Measurements from ENCODE around the gene SPINK14.

SPINK14 gene

DNA sequence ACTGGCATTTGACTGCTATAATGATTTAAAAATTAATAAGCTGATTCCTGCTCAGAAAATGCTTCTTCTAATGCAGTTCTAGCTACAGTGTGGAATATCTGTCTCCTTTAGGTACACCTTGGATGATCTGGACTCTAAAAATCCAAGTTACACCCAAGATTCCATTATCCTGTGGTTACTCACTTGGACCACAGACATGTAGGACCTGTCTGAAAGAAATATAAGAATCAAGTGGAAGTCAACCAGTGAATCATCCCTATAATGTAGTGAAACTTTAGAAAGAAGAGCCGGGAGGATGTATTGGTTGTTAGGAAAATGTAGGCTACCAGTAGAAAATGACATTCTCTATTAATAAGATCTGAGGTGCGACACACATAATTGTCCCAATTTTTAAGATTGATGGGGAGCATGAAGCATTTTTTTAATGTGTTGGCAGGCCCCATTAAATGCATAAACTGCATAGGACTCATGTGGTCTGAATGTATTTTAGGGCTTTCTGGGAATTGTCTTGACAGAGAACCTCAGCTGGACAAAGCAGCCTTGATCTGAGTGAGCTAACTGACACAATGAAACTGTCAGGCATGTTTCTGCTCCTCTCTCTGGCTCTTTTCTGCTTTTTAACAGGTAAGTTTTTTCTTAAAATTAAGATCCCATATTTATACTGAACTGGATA is 34.3 kb downstream of the SPINK14 start, which contains the start of gene SPINK6:
Gene SPINK6 (plus strand): TSS at position 512 of the 673 bp plus-strand sequence. CDS start 55 bp downstream, at position 567.
- Mint-ChIP-seq H3K4me1 (no peaks in the 10 kb centered on the region), H3K27ac (no peak within 1 kb of the TSS), H3K36me3 (ENCODE audit: low read depth) (no peaks in the 10 kb centered on the region), H3K27me3 (ENCODE audit: low read depth) (peaks cover 3% of the 10 kb centered on the region), H3K9me3 (no peaks in the 10 kb centered on the region), H3K4me3 (no peak within 1 kb of the TSS)
- TF ChIP-seq, protein P1, sequence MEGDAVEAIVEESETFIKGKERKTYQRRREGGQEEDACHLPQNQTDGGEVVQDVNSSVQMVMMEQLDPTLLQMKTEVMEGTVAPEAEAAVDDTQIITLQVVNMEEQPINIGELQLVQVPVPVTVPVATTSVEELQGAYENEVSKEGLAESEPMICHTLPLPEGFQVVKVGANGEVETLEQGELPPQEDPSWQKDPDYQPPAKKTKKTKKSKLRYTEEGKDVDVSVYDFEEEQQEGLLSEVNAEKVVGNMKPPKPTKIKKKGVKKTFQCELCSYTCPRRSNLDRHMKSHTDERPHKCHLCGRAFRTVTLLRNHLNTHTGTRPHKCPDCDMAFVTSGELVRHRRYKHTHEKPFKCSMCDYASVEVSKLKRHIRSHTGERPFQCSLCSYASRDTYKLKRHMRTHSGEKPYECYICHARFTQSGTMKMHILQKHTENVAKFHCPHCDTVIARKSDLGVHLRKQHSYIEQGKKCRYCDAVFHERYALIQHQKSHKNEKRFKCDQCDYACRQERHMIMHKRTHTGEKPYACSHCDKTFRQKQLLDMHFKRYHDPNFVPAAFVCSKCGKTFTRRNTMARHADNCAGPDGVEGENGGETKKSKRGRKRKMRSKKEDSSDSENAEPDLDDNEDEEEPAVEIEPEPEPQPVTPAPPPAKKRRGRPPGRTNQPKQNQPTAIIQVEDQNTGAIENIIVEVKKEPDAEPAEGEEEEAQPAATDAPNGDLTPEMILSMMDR (IDR thresholded peaks at IDR 0.05; ENCODE audit: unreplicated experiment in 3 of 3), result no peak

DNA sequence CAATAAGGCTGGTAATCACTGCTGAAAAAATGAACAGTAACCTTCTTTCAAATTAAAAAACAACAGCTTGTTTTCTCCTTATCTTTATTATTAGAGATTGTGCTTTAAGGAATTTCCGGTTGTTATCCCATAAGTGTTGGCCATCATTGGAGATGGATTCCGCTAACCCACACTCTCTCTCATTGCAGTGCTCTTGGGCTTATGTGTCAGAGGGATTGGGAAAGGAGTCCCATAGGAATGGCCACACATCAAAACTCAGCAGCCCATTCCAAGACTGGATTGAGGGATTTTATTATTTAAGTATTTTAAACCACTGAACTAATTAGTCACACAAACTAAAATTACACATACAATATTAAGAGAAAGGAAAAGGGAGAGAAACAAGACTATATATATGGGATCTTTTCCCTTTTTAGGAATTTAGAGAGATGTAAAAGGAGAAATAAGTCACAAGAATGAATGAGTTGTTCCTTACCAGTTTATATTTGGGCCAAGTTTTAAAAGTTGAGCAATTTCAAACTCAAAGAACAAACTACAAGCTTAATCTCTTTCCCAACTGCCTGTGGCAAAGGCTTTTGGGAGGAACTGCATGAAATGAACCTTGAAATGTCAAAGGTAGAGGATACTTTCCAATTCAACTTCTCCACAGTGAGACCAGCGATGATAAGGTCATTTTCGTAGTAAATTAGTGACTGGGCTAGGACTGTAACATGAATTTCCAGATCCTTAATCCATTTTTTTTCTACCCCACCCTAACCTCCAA is 36.9 kb downstream of the SPINK14 start:
- Mint-ChIP-seq H3K27ac (no peak overlapping the region), H3K27me3 (ENCODE audit: low read depth) (peaks cover 3% of the 10 kb centered on the region), H3K9me3 (no peaks in the 10 kb centered on the region), H3K4me1 (no peaks in the 10 kb centered on the region), H3K4me3 (no peak overlapping the region), H3K36me3 (ENCODE audit: low read depth) (no peaks in the 10 kb centered on the region)
- TF ChIP-seq, protein P1 (IDR thresholded peaks at IDR 0.05; ENCODE audit: unreplicated experiment in 3 of 3), result no peak

DNA sequence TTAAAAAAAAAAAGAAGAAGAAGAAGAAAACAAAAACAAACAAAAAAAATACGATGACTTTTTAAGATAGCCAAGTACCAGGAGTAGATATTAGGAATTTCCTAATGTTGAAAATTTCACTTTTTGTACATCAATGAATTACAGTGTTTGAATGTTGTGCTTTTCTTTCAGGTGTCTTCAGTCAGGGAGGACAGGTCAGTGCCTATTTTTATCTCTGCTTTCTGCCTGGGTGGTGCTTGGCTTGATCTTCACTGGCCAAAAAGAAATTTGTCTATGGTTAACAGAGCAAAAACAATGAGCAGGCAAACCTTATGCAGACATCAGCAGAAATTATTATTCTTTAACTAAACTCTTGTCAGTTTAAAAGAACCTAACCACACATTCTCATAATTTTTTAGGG is 37.5 kb downstream of the SPINK14 start:
- Mint-ChIP-seq H3K36me3 (ENCODE audit: low read depth) (no peaks in the 10 kb centered on the region), H3K9me3 (no peaks in the 10 kb centered on the region), H3K4me1 (no peaks in the 10 kb centered on the region), H3K27me3 (ENCODE audit: low read depth) (peaks cover 3% of the 10 kb centered on the region), H3K27ac (no peak overlapping the region), H3K4me3 (no peak overlapping the region)
- TF ChIP-seq, protein P1 (IDR thresholded peaks at IDR 0.05; ENCODE audit: unreplicated experiment in 3 of 3), result no peak

DNA sequence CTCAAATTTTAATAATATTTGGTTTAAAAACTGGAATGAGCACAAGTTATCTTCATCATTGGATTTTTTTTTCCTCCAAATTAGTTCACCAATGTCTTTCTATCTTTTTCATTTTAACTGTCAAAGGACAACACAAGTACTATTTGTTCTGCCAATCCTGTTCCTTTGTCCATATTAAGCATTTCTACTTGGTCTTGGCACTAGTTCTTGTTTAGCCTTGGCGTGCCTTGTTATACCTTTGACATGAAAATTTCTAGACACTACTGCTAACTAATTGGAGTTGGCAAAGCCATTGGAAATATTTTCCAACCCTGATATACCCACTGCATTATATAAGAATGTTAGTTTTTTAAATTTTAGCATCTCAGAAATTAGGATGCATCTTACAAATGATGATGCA is 38.3 kb downstream of the SPINK14 start:
- Mint-ChIP-seq H3K4me3 (no peak overlapping the region), H3K27me3 (ENCODE audit: low read depth) (peaks cover 3% of the 10 kb centered on the region), H3K4me1 (no peaks in the 10 kb centered on the region), H3K36me3 (ENCODE audit: low read depth) (no peaks in the 10 kb centered on the region), H3K9me3 (no peaks in the 10 kb centered on the region), H3K27ac (no peak overlapping the region)
- TF ChIP-seq, protein P1 (IDR thresholded peaks at IDR 0.05; ENCODE audit: unreplicated experiment in 3 of 3), result no peak

DNA sequence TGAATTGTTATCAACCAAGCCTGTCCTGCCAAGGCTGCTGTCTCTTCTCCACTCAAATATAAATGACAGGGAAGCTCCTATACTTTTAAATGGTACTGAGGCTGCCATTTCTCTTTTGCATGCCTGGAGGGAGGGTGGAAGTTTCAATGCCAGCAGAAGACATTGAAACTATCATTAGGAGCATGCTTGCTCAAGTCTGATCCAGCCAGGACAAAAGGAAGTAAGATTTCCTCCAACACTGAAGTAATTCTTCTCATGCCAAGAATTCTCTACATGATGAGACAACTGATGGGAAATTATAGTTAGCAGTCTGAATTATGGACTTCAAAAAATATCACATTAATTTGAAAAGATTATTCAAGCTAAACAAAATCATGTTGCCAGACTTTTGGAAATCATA is 39.9 kb downstream of the SPINK14 start:
- H3K4me1 Mint-ChIP-seq, result no peaks in the 10 kb centered on the region
- H3K36me3 Mint-ChIP-seq (ENCODE audit: low read depth), result no peaks in the 10 kb centered on the region
- peaks cover 3% of the 10 kb centered on the region for H3K27me3 Mint-ChIP-seq (ENCODE audit: low read depth)
- no peak overlapping the region for H3K27ac Mint-ChIP-seq
- H3K4me3 Mint-ChIP-seq, result no peak overlapping the region
- TF ChIP-seq, protein P1 (IDR thresholded peaks at IDR 0.05; ENCODE audit: unreplicated experiment in 3 of 3), result no peak
- no peaks in the 10 kb centered on the region for H3K9me3 Mint-ChIP-seq
